ENCODE measurements around the gene SH3BP5.
"Not testable (repeated sequence)": the region's sequence is repeated elsewhere in the genome, so short reads cannot be mapped to it uniquely, and the experiment has no call there.

SH3BP5 gene

DNA sequence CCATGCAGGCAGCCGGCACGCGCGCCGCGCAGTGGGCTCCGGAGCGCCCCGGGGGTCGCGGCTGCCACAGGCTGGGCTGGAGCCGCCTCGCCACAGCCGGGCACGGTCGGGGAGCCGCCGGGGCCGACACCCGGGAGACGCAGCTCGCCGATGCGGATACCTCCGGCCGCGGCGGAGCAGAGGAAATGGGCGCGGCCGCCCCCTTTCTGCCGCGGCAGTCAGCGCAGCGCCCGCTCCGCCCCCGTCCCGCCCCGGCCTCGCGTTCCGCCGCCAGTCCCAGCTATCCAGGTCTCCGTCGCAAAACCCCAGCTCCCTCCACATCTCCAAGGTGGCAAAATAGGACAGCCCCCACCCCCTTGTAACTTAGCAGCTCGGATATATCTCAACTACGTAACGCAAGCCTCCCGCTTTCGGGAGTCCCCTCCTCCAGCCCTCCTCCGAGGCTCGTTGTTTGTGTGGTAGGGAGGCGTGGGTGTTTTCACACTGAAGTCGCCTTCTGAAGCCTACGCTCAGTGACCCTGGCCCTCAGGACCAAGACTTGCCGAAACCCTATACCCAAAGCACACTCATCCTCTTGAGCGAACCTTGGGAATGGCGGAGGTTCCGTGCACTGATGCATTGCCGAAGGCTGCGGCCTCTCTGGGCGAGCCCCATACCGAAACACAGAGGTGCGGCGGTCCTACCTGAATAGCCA is at the start of gene SH3BP5:
TSS of gene SH3BP5 (minus strand) at position 182 of the 694 bp plus-strand sequence. CDS start at position 4, 178 bp downstream.
- DNase-seq (ENCODE audit: low read depth, low spot score) = peak; percentile 93

DNA sequence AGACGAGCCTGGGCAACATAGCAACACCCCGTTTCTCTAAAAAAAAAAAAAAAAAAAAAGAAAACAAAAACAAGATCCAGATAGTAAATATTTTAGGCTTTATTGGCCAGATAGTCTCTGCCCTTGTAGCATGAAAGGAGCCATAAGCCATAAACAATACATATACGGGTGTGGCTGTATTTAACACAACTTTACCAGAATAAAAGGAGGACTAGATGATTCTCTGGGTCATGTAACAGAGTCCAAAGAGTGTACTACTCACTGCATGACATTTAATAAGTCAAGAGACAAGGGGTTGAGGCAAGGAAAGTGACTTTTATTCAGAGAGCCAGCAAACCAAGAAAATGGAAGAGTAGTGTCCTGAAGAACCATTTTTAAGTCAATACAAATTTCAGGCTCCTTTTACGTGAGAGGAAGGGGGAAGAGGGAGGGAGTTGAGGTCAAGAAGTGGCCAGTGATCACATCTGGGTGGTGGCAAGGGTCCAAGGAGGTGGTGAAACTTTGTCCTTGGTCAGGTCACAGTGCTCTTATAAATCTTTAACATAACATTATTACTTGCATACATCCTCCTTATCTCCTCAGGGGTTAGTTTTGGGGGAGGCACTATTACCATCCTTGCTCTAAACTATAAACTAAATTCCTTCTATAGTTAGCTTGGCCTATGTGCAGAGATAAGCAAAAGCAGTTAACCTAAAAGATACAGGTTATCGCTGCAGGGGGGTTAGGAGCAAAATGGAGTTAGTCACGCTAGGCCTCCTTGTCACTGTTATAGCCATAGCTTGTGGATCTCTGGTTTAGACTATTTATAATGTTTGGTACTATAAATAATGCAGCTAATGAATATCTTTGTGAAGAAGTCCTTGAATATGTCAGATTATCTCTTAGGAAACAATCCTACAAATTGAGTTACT is 48.8 kb upstream of the SH3BP5 start:
- DNase-seq (ENCODE audit: low read depth, low spot score) = no peak

GRCh38 chr3:15377961-15378791 is 45.8 kb upstream of the SH3BP5 start:
- peak; percentile 95 for DNase-seq (ENCODE audit: low read depth, low spot score)

GRCh38 chr3:15375461-15376000 is 43.1 kb upstream of the SH3BP5 start:
- no peak for DNase-seq (ENCODE audit: low read depth, low spot score)

GRCh38 chr3:15372918-15373317 is 40.5 kb upstream of the SH3BP5 start:
- DNase-seq (ENCODE audit: low read depth, low spot score) = no peak

GRCh38 chr3:15368561-15369135 is 36.3 kb upstream of the SH3BP5 start:
- DNase-seq (ENCODE audit: low read depth, low spot score) = no peak

- DNase-seq (ENCODE audit: low read depth, low spot score) = peak; percentile 25
Observed at GRCh38 chr3:15367059-15367458, 34.7 kb upstream of the SH3BP5 start.

- peak; percentile 46 for DNase-seq (ENCODE audit: low read depth, low spot score)
Observed at GRCh38 chr3:15364078-15364477, 31.7 kb upstream of the SH3BP5 start.

DNA sequence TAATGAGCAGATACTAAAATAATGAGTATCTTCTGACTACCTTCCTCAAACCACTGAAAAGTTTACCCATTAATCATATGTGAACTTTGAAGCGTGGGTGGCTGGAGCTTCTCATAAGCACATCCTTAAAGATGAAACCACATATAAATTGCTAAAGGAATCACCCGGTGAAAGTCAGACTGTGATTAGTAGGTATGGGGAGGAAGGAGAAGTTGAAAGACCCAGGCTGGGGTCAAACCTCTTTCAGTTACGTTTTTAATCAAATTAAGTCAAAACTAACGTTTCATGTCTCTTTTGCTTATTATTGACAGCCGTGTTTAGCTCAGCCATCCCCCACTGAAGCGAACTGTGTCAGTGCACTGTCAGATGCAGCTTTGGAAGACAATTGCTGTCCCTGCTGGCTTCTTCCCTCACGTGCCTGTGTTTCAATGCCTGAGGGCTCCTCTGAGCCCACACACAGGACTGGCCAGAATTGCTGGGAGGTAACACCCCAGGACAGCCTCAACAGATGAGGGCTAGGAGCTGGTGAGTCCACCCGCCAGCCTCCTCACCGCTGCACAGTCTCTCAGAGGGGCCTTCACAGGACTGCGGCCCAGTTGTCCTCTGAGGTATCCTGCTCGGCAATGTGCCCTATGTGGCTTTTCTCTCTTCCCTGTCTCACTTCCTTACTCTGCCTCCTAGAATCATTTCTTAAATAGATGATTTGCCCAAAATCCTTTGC is 29.3 kb upstream of the SH3BP5 start:
- DNase-seq (ENCODE audit: low read depth, low spot score) = peak; percentile 35

DNA sequence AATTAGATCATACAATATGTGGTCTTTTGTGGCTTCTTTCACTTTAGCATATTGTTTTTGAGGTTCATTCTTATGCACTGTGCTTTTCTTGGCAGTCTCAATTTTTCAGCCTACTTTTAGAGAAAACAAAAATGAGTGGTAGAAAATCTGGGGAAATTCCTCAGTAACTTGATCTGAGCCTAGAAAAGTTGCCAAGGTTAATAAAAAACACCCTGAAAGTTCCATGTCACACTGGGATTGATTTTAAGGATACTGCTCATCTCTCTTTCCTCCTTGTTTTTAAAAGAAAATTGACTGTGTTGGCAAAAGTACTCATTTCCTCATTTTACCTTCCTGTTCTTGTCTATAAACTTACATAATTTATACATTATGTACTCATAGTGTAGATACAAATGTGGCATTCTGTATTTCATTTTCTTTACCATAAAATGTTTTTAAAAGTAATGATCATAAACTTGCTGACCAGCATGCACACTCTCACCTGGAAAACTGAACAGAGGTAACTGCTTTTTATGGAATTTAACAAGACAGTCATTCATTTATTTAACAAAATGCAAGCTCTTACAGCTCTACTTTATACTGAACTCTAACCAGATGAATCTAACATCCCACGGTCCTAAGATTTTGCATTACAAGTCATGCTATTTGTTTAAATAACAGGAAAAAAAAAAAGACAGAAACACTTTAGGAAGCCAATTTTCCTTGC is 28.6 kb upstream of the SH3BP5 start:
- DNase-seq (ENCODE audit: low read depth, low spot score) = peak; percentile 61

DNA sequence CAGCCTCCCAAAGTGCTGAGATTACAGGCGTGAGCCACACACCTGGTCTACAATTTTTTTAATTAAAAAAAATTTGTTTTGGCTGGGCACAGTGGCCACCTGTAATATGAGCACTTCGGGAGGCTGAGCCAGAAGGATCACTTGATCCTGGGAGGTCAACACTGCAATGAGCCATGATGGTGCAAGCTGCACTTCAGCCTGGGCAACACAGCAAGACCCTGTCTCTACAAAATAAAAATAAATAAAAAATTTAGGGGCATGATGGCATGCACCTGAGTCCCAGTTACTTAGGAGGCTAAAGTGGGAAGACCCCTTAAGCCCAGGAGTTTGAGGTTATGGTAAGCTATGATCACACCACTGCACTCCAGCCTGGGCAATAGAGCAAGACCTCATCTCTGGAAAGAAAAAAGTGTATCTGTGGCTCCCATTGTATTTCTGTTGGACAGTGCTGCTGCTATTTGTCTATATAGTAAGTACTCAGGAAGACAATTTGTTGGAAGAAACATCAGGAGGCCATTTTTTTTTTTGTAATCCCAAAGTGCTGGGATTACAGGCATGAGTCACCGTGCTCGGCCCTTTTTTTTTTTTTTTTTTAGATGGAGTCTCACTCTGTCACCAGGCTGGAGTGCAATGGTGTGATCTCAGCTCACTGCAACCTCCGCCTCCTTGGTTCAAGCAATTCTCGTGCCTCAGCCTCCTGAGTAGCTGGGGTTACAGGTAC is 27.5 kb upstream of the SH3BP5 start:
- no peak for DNase-seq (ENCODE audit: low read depth, low spot score)

DNA sequence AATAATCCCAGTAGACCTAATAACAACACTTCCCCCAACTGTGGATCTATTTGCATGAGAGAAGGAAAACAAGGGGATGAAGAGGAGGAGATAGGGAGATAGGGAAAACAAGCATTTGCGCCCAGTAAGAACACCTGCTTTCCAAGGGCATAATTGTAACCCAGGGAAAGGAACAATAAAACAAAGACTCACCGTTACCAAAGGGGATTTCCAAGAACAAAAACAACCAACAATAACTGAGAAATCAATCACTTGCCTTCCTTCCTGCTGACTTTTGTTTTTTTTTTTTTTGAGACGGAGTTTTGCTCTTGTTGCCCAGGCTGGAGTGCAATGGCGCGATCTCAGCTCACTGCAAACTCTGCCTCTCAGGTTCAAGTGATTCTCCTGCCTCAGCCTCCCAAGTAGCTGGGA is 24.3 kb upstream of the SH3BP5 start:
- not testable (repeated sequence) for DNase-seq (ENCODE audit: low read depth, low spot score)

- DNase-seq (ENCODE audit: low read depth, low spot score) = peak; percentile 75
Observed at GRCh38 chr3:15356176-15356575, 23.8 kb upstream of the SH3BP5 start.

DNA sequence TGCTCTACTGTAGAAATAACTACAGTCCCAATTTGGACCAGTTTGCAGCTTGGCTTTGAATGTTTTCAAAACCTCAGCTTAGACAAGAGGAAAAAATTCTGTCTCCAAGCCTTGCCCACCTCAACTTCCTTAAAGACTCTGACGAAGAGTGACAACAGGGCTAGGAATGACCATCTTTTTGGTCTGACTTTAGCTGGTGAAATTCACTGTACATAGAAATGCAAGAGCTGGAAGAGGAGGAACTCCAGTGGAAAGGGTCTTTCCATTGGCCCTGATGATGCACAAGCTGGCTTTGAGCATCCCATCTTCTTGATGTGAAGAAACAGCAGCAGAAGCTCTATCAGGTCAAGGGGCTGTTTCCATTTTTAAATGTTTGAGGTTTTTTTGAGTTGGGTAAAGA is 22.7 kb upstream of the SH3BP5 start:
- DNase-seq (ENCODE audit: low read depth, low spot score) = no peak

DNA sequence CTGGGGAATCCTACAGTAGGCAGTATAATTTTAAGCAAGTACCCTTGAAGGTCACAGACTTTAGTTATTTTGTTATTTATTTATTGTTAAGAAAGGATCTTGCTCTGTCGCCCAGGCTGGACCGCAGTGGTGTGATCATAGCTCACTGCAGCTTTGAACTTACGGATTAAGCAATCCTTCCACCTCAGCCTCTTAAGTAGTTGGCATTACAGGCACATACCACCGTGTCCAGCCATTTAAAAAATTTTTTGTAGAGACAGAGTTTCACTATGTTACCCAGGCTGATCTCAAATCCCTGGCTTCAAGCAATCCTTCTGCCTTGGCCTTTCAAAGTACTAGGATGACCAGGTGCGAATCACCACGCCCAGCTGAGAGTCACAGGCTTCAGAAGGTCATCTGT is 22.1 kb upstream of the SH3BP5 start:
- DNase-seq (ENCODE audit: low read depth, low spot score) = no peak

- DNase-seq (ENCODE audit: low read depth, low spot score) = no peak
Observed at GRCh38 chr3:15350141-15350540, 17.8 kb upstream of the SH3BP5 start.

- DNase-seq (ENCODE audit: low read depth, low spot score) = not testable (repeated sequence)
Observed at GRCh38 chr3:15349438-15349837, 17.1 kb upstream of the SH3BP5 start.

DNA sequence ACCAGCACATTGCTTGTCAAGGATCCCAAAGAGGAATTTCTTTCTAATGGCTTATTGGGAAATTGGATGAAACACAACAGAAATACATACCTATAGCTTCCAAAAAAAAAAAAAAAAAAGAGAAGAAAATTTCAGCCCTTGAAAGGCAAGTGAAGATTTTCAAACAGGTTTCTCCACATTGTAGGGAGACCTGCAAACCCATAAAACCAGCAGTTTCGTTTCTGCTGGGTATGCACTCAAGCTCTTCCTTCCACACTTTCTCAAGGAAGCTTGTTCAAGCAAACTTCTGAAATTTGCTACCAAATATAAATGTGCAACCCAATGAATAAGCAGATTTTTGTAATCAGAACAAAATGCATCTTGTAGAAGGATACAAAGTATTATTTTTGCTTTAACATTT is 15.9 kb upstream of the SH3BP5 start:
- no peak for DNase-seq (ENCODE audit: low read depth, low spot score)

- DNase-seq (ENCODE audit: low read depth, low spot score) = no peak
Observed at GRCh38 chr3:15347737-15348110, 15.3 kb upstream of the SH3BP5 start.
